Ishikawa (cell line): Measurements from ENCODE around the gene APOA1.

Source experiments
- CEBPB ChIP-seq: IDR thresholded peaks from 2 replicates; pipeline ENCODE4 v1.6.1; 2012
- CREB1 ChIP-seq: IDR thresholded peaks from 2 replicates; pipeline ENCODE4 v1.6.1; 2012; ENCODE audit warnings: low read depth
- EGR1 ChIP-seq: IDR thresholded peaks from 2 replicates; pipeline ENCODE4 v1.6.1; 2012
- EP300 ChIP-seq: IDR thresholded peaks from 2 replicates; pipeline ENCODE4 v1.6.1; 2012; ENCODE audit warnings: borderline replicate concordance
- FOXM1 ChIP-seq: IDR thresholded peaks from 2 replicates; pipeline ENCODE4 v1.6.1; 2012; ENCODE audit warnings: low read depth, borderline replicate concordance
- NFIC ChIP-seq: IDR thresholded peaks from 2 replicates; pipeline ENCODE4 v1.6.1; 2012
- RAD21 ChIP-seq: IDR thresholded peaks from 2 replicates; pipeline ENCODE4 v1.6.1; 2012; ENCODE audit warnings: low read depth
- TAF1 ChIP-seq: IDR thresholded peaks from 2 replicates; pipeline ENCODE4 v1.6.1; 2012; ENCODE audit warnings: low read depth, mild to moderate bottlenecking
- TCF12 ChIP-seq: IDR thresholded peaks from 2 replicates; pipeline ENCODE4 v1.6.1; 2012; ENCODE audit warnings: low read depth
- TEAD4 ChIP-seq: IDR thresholded peaks from 2 replicates; pipeline ENCODE4 v1.6.1; 2012
- YY1 ChIP-seq: IDR thresholded peaks from 2 replicates; pipeline ENCODE4 v1.6.1; 2012; ENCODE audit warnings: low read depth
- TF ChIP-seq, protein P1 (sequence below): IDR thresholded peaks from 2 replicates; pipeline ENCODE4 v1.6.1; 2012; ENCODE audit warnings: low read depth, mild to moderate bottlenecking
- TF ChIP-seq, protein P2 (sequence below): IDR thresholded peaks from 2 replicates; pipeline ENCODE4 v1.6.1; 2012
- TF ChIP-seq, protein P3 (sequence below): IDR thresholded peaks from 2 replicates; pipeline ENCODE4 v1.6.1; 2012

DNA sequence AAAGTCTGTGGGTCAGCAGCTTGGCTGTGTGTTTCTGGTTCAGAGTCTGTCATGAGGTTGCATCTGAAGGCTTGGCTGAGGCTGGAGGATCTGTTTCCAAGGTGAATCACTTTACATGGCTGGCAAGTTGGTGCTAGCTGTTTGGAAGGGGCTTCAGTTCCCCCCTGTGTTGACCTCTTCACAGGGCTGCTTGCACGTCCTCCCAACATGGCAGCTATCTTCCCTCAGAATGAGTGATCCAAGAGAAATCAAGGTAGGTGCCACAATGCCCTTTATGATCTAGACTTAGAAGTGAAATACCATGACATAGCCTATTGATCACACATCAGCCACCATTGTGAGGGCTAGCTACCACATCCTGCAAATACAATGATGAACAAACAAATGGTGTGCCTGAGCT lies 24.3 kb downstream of the APOA1 start:
- TF ChIP-seq EP300 (no peak), TAF1 (no peak), RAD21 (no peak), CREB1 (no peak), TEAD4 (no peak), CEBPB (no peak), FOXM1 (no peak), TCF12 (no peak), YY1 (no peak), EGR1 (no peak), NFIC (no peak)
- TF ChIP-seq, protein P1, sequence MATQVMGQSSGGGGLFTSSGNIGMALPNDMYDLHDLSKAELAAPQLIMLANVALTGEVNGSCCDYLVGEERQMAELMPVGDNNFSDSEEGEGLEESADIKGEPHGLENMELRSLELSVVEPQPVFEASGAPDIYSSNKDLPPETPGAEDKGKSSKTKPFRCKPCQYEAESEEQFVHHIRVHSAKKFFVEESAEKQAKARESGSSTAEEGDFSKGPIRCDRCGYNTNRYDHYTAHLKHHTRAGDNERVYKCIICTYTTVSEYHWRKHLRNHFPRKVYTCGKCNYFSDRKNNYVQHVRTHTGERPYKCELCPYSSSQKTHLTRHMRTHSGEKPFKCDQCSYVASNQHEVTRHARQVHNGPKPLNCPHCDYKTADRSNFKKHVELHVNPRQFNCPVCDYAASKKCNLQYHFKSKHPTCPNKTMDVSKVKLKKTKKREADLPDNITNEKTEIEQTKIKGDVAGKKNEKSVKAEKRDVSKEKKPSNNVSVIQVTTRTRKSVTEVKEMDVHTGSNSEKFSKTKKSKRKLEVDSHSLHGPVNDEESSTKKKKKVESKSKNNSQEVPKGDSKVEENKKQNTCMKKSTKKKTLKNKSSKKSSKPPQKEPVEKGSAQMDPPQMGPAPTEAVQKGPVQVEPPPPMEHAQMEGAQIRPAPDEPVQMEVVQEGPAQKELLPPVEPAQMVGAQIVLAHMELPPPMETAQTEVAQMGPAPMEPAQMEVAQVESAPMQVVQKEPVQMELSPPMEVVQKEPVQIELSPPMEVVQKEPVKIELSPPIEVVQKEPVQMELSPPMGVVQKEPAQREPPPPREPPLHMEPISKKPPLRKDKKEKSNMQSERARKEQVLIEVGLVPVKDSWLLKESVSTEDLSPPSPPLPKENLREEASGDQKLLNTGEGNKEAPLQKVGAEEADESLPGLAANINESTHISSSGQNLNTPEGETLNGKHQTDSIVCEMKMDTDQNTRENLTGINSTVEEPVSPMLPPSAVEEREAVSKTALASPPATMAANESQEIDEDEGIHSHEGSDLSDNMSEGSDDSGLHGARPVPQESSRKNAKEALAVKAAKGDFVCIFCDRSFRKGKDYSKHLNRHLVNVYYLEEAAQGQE: no peak
- TF ChIP-seq, protein P2, sequence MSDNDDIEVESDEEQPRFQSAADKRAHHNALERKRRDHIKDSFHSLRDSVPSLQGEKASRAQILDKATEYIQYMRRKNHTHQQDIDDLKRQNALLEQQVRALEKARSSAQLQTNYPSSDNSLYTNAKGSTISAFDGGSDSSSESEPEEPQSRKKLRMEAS: no peak
- TF ChIP-seq, protein P3, sequence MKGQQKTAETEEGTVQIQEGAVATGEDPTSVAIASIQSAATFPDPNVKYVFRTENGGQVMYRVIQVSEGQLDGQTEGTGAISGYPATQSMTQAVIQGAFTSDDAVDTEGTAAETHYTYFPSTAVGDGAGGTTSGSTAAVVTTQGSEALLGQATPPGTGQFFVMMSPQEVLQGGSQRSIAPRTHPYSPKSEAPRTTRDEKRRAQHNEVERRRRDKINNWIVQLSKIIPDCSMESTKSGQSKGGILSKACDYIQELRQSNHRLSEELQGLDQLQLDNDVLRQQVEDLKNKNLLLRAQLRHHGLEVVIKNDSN: no peak
